GM12874 (cell line): ENCODE measurements around the gene DUSP10.

ENCODE experiments used
- TF ChIP-seq, protein P1 (sequence below): IDR thresholded peaks from 2 replicates; pipeline ENCODE4 v1.5.1; 2011; ENCODE audit warnings: low read depth, mild to moderate bottlenecking, control low read depth, low read length, moderate library complexity; ENCODE audit not compliant: insufficient read depth

Gene DUSP10

DNA sequence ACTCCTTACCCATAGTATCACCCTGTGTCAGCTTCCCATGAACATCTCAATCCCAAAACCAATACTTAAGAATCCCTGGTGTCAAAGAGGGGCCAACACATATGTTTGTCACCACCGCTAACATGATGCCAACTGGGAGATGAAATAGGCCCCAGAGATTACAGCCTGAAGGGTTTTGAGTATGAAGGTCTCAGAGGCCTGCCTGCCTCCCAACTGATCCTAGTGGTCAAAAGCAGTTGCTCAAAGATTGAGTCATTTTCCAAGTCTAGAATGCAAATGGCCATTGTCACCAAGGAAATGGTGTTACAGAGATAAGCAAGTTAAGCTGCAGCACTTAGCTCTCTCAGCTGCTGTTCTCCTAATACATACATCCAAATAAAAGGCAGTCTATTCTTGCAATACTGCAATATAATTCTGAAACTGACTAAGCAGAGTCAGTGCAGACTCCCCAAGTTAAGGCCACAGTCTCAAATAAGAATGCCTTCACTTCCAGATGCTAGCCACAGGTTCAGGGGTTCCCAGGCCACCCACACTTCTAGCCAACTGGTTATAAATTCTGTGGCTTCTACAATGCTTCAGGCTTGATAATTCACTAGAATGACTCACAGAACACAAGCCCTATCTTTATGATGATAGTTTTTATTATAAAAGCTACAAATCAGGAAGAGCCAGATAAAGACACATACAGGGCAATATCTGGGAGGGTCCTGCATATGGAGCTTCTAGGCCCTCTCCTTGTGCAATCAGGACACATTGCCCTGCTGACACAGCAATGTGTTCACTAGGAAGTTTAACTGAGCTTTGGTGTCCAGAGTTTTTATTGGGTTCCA, 18.7 kb downstream of the DUSP10 start:
- TF ChIP-seq, protein P1, sequence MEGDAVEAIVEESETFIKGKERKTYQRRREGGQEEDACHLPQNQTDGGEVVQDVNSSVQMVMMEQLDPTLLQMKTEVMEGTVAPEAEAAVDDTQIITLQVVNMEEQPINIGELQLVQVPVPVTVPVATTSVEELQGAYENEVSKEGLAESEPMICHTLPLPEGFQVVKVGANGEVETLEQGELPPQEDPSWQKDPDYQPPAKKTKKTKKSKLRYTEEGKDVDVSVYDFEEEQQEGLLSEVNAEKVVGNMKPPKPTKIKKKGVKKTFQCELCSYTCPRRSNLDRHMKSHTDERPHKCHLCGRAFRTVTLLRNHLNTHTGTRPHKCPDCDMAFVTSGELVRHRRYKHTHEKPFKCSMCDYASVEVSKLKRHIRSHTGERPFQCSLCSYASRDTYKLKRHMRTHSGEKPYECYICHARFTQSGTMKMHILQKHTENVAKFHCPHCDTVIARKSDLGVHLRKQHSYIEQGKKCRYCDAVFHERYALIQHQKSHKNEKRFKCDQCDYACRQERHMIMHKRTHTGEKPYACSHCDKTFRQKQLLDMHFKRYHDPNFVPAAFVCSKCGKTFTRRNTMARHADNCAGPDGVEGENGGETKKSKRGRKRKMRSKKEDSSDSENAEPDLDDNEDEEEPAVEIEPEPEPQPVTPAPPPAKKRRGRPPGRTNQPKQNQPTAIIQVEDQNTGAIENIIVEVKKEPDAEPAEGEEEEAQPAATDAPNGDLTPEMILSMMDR, result no peak

DNA sequence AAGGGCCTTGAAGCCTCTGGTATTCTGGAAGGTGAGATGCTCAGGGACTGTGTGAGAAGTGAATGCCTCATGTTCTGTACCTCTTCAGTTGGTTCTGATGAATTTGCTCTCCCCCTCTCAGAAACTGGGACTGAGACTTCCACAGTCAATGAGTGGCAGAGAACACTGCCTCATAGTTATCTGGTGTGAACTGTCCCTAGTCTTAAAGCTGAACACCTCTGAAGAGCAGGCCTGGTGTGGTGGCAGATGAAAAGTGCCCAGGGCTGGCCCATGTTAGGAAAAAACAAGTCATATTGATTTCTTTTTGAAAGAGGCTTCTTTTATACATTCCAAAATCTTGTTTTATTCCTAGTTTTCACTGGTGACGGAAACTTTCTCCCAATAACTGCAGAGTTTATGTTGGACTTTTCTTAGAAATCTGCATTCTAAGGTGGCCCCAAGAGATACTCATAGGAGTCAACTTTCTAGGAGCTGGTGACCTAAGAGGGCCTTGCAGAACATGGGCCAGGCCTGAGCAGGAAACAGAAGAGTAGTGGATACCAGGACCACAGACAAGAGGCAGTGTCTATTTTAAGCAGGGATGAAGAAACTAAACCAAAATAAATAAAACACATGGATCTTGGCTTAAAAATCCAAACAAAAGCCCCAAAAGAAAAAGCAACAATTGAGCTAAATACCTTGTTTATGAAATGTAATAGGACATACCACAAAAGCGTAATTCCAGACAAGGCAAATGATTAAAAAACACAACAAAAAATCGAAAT, 19.5 kb downstream of the DUSP10 start:
- TF ChIP-seq, protein P1, result no peak

DNA sequence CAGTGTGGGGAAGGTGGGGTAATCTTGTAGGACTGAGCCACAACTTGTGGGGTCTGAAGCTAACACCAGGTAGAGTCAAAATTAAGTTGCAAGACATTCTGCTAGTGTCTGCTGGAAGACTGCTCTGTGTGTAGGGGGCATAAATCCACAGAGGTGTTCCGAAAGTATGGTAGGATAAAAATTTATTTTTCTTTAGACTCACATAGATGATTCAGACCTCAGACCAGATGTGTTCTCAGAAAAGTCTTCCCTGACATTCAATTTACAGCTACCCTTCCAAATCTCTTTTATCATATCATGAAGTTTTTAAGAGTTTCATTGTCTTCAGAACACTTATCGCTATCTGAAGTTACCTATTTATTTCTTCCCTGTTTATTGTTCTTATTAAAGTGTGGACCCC, 21.3 kb downstream of the DUSP10 start:
- TF ChIP-seq, protein P1, result no peak

DNA sequence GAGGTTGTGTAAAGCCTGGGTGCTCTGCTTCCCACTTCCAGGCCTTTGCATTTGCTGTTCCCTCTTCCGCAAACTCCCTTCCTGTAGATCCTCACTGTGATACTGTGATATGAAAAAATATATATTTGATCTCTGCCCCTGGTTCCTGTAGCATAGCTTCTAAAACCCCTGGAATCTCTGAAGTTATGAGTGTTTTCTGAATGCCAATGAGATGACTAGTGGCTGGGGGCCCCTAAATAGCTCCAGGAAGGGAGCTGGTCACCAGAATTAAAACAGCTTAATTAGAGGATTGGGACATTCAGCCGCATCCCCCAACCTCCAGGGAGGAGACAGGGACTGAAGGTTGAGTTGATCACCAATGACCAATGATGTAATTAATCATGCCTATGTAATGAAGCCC, 21.9 kb downstream of the DUSP10 start:
- TF ChIP-seq, protein P1, result no peak

DNA sequence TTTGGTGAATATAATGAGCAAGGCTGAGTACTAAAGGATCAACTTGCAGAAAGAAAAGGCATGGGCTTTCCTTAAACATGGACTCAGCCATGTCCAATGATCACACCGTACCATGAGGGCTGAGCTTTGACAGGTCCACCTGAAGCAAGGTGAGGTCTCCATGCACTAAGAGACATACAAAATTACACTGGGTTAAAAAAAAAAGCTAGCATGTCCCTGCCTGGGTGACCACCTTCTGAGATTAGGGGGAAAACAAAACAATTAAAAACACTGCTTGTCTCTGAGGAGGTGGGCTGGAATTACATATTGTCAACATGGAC, 22.7 kb downstream of the DUSP10 start:
- TF ChIP-seq, protein P1, result no peak

DNA sequence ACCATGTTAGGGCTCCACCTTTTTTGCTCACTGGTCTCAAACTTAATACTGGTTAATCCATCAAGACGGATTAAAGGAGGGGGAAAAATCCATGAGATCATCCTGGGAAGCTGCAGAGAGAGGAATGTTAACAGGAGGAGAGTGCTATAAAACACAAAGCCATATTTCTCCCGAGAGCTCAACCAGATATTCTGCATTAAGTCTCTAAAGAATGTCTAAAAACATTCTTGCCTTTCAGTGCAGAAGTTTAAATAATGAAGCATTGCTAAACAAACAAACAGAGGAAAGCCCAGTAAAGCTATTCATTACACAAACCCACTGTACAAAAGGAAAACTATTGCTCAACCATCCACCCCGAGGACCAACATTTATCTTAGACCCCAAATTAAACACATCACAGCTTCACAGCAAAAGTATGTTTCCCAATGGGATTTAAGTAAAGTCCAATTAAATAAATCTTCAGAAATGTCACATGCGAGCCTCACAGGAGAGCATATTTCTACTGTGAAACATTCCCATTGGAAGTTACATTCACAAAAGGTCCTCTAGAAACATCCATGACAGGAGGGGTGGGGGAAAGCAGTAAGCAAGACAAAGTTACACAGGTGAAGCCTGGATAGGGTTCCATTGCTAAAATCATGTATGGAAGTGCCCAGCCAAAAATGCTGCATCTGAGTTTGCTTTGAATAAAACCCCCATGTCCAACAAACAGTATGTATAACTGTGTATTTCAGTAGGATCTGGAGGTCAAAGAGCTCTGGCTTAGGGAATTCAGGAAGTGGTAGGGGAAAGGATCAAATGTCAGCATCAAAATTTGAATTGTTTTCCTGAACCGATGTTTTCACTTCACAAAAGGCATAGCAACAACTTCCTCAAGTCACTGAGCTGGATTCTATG, 23.3 kb downstream of the DUSP10 start:
- TF ChIP-seq, protein P1, result no peak

DNA sequence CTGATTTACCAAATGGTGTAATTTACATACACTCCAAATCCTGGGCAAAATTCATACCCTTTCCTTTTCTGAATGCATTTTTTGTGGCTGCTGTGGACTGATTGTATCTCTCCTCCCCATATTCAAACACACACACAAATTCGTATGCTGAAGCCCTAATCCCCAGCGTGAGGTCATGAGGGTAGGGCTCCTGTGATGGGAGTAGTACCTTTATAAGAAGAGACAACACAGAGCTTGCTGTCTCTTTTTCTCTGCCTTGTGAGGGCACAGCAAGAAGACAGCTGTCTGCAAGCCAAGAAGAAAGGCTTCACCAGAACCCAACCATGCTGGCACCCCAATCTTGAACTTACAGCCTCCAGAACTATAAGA, 24.4 kb downstream of the DUSP10 start:
- TF ChIP-seq, protein P1, result no peak
